Duodenal mucosa (tissue), 2 donors: ENCODE results near the gene ASXL1.
"Not testable (repeated sequence)": the region's sequence is repeated elsewhere in the genome, so short reads cannot be mapped to it uniquely, and the experiment has no call there.

ENCODE experiments used
- H3K27ac ChIP-seq: one replicate; pipeline ENCODE4 v1.7.0; 2013; ENCODE audit warnings: low read depth, low read length
- H3K27me3 ChIP-seq, 2 donors: one replicate each; pipeline ENCODE4 v1.7.0; 2013; ENCODE audit warnings: low read length in 2 of 2, control low read depth in 1 of 2; ENCODE audit not compliant: insufficient read depth in 2 of 2, control insufficient read depth in 1 of 2
- H3K36me3 ChIP-seq, 2 donors: one replicate each; pipeline ENCODE4 v1.7.0; 2013; ENCODE audit warnings: low read length in 2 of 2, control low read depth in 1 of 2; ENCODE audit not compliant: insufficient read depth in 2 of 2, control insufficient read depth in 1 of 2
- H3K4me1 ChIP-seq, 2 donors: one replicate each; pipeline ENCODE4 v1.7.0; 2013; ENCODE audit warnings: low read length in 2 of 2, control low read depth in 1 of 2; ENCODE audit not compliant: insufficient read depth in 2 of 2, control insufficient read depth in 1 of 2
- H3K4me3 ChIP-seq, 2 donors: one replicate each; pipeline ENCODE4 v1.7.0; 2013; ENCODE audit warnings: low read length in 2 of 2, low read depth in 1 of 2
- H3K9ac ChIP-seq, 2 donors: one replicate each; pipeline ENCODE4 v1.7.0; 2013; ENCODE audit warnings: low read length in 2 of 2, low read depth in 1 of 2
- H3K9me3 ChIP-seq, 2 donors: one replicate each; pipeline ENCODE4 v1.7.0; 2013; ENCODE audit warnings: low read length in 2 of 2, control low read depth in 1 of 2; ENCODE audit not compliant: control insufficient read depth in 1 of 2

Gene ASXL1

DNA sequence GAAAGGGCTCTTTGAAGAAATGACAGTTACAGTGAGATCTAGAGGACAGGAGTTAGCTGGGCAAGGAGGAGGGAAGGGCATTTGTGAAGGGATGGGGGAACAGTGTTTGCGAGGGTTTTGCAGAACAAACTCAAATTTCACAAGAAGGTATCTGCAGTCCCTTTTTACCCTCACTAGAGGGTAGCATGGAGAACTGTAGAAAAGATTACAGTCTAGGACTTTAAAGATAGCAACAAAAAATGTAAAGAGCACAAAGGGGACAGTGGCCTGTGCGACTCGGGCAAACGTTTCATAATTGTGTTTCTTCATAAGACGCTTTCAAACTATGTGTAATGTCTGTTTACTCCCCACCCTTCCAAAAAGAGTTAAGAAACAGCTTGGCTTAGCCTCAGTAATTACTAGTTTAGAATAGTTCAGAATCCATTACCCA, 21.2 kb upstream of the ASXL1 start:
- Histone ChIP-seq H3K27me3 (no peaks in the 10 kb centered on the region), H3K36me3 (peaks cover 5 to 13% of the 10 kb centered on the region in 2 donors), H3K9ac (no peak overlapping the region), H3K27ac (no peak overlapping the region), H3K9me3 (no peaks in the 10 kb centered on the region), H3K4me1 (peaks cover 12 to 18% of the 10 kb centered on the region in 2 donors), H3K4me3 (no peak overlapping the region)

- H3K27ac ChIP-seq: no peak overlapping the region
Measured at GRCh38 chr20:32337937-32338661, 20.0 kb upstream of the ASXL1 start.

GRCh38 chr20:32338665-32339064, 19.5 kb upstream of the ASXL1 start:
- peaks cover 0 to 2% of the 10 kb centered on the region in 2 donors for H3K9me3 ChIP-seq
- no peak overlapping the region for H3K27ac ChIP-seq
- H3K9ac ChIP-seq: no peak overlapping the region
- H3K4me1 ChIP-seq: peaks cover 3 to 8% of the 10 kb centered on the region in 2 donors
- no peaks in the 10 kb centered on the region for H3K27me3 ChIP-seq
- peaks cover 0 to 5% of the 10 kb centered on the region in 2 donors for H3K36me3 ChIP-seq
- H3K4me3 ChIP-seq: no peak overlapping the region

More at GRCh38 chr20:32337937-32338661, 20.0 kb upstream of the ASXL1 start:
- H3K9ac ChIP-seq: no peak overlapping the region
- H3K4me1 ChIP-seq: peaks cover 6% of the 10 kb centered on the region in 2 donors
- peaks cover 0 to 2% of the 10 kb centered on the region in 2 donors for H3K9me3 ChIP-seq
- no peaks in the 10 kb centered on the region for H3K27me3 ChIP-seq
- peaks cover 0 to 5% of the 10 kb centered on the region in 2 donors for H3K36me3 ChIP-seq
- H3K4me3 ChIP-seq: no peak overlapping the region

DNA sequence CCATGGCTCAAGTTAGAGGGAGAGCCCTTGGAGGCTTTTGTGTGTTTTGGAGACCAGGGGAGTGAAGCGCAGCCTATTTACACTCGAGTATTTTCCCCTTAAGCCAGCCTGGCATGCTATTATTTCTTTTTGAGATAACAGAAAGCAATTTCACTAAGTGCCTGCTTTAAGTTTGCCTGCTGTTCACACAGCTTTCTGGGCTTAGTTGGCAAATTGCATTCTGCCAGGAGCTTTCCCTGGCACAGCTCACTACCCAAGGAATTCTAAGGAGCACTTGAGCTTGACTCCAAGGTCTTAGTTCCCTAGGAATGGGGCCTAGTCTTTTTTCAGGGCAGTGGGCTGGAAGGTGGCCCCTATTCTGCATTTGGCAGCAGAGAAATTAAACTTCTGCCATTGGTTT, 19.0 kb upstream of the ASXL1 start:
- H3K36me3 ChIP-seq: peaks cover 0 to 2% of the 10 kb centered on the region in 2 donors
- H3K27ac ChIP-seq: no peak overlapping the region
- H3K4me1 ChIP-seq: peaks cover 0 to 4% of the 10 kb centered on the region in 2 donors
- H3K4me3 ChIP-seq: no peak overlapping the region
- no peaks in the 10 kb centered on the region for H3K27me3 ChIP-seq
- no peak overlapping the region for H3K9ac ChIP-seq
- peaks cover 0 to 2% of the 10 kb centered on the region in 2 donors for H3K9me3 ChIP-seq

- H3K4me1 ChIP-seq, H3K9me3 ChIP-seq, H3K4me3 ChIP-seq, H3K27ac ChIP-seq, H3K27me3 ChIP-seq, H3K36me3 ChIP-seq, H3K9ac ChIP-seq: not testable (repeated sequence)
Measured at GRCh38 chr20:32341053-32341452, 17.1 kb upstream of the ASXL1 start.

GRCh38 chr20:32343439-32343838, 14.7 kb upstream of the ASXL1 start:
- H3K27me3 ChIP-seq: no peaks in the 10 kb centered on the region
- no peak overlapping the region for H3K9ac ChIP-seq
- peaks cover 0 to 4% of the 10 kb centered on the region in 2 donors for H3K4me1 ChIP-seq
- no peak overlapping the region for H3K4me3 ChIP-seq
- peaks cover 0 to 2% of the 10 kb centered on the region in 2 donors for H3K9me3 ChIP-seq
- H3K36me3 ChIP-seq: no peaks in the 10 kb centered on the region
- H3K27ac ChIP-seq: no peak overlapping the region

DNA sequence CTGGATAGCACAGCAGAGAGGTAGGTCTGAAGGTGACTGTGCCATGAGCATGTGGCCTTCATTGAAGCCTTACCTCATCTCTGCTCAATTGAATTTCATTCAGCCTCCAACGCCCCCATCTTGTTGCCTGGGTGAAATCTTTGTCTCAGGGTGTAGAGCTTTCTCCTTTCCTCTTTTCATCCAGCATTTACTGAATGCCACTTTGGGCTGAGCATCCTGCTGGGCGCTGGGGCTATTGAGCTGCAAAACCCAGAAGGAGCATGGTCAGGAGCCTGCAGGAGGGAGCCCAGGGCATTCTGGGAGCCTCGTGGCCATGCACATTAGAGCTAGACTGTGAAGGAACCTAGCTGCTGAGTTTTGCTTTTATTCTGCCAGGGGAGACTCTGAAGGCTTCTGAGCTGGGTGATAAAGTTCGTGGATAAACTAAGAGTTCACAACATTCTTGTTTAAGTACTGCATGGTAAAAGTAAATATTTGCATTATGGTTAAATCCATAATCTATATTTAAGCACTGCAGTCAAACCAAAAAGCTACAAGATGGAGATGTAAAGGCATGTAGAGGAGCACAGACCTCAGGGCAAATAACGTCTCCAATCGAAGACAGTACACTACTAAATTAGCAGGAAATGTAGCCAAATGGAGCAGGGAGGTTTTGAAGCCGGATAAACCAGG, 13.2 kb upstream of the ASXL1 start:
- peaks cover 0 to 2% of the 10 kb centered on the region in 2 donors for H3K9me3 ChIP-seq
- H3K27me3 ChIP-seq: no peaks in the 10 kb centered on the region
- H3K9ac ChIP-seq: no peak overlapping the region
- no peak overlapping the region for H3K4me3 ChIP-seq
- H3K36me3 ChIP-seq: no peaks in the 10 kb centered on the region
- H3K27ac ChIP-seq: no peak overlapping the region
- H3K4me1 ChIP-seq: peaks cover 0 to 4% of the 10 kb centered on the region in 2 donors

GRCh38 chr20:32348207-32348606, 9.9 kb upstream of the ASXL1 start:
- Histone ChIP-seq H3K9ac (no peak overlapping the region), H3K27ac (no peak overlapping the region), H3K4me3 (no peak overlapping the region), H3K9me3 (no peaks in the 10 kb centered on the region), H3K36me3 (no peaks in the 10 kb centered on the region), H3K4me1 (peaks cover 0 to 4% of the 10 kb centered on the region in 2 donors), H3K27me3 (no peaks in the 10 kb centered on the region)

- no peak overlapping the region for H3K27ac ChIP-seq
- no peak overlapping the region for H3K4me3 ChIP-seq
- H3K36me3 ChIP-seq: no peaks in the 10 kb centered on the region
- H3K27me3 ChIP-seq: no peaks in the 10 kb centered on the region
- no peaks in the 10 kb centered on the region for H3K4me1 ChIP-seq
- no peak overlapping the region for H3K9ac ChIP-seq
- H3K9me3 ChIP-seq: no peaks in the 10 kb centered on the region
Measured at GRCh38 chr20:32350421-32350820, 7.7 kb upstream of the ASXL1 start.

- H3K9ac ChIP-seq: no peak overlapping the region
- no peak overlapping the region for H3K4me3 ChIP-seq
- peaks cover under 1 to 4% of the 10 kb centered on the region in 2 donors for H3K4me1 ChIP-seq
- no peaks in the 10 kb centered on the region for H3K27me3 ChIP-seq
- no peaks in the 10 kb centered on the region for H3K9me3 ChIP-seq
- H3K36me3 ChIP-seq: no peaks in the 10 kb centered on the region
- H3K27ac ChIP-seq: no peak overlapping the region
Measured at GRCh38 chr20:32352121-32352720, 5.9 kb upstream of the ASXL1 start.
